HL-60 (cell line): ENCODE results near the gene HRAS.

Experiments used
- GABPA ChIP-seq: IDR thresholded peaks from 2 replicates; pipeline ENCODE4 v1.6.1; 2012; ENCODE audit warnings: low read depth
- POLR2AphosphoS5 ChIP-seq: IDR thresholded peaks from 2 replicates; pipeline ENCODE4 v1.6.1; 2012; ENCODE audit warnings: low read depth
- SPI1 ChIP-seq: IDR thresholded peaks from 2 replicates; pipeline ENCODE4 v1.6.1; 2012; ENCODE audit warnings: low read depth, mild to moderate bottlenecking, borderline replicate concordance
- TF ChIP-seq, protein P1 (sequence below): IDR thresholded peaks from one replicate; pipeline ENCODE4 v1.5.1; 2011; ENCODE audit warnings: low read length, control low read depth, inconsistent platforms; ENCODE audit not compliant: insufficient read depth
- TF ChIP-seq, protein P2 (sequence below): IDR thresholded peaks from 2 replicates; pipeline ENCODE4 v1.6.1; 2012; ENCODE audit warnings: low read depth; ENCODE audit not compliant: insufficient replicate concordance

DNA sequence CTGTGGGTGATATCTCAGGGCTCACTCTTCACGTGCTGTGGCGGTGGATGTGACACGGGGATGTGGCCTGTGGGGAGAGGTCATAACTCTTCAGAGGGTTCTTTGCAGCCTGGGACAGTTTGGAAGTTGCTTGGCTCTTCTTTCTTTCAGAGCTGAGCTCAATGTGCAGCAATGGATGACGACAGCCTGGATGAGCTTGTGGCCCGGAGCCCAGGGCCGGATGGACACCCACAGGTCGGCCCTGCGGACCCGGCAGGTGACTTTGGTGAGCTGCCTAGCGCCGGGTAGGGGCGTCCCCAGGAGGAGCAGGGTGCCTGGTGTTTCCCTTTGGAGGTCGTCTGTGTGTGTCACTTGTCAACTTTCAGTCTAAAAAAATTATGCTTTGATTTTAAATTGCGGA lies 46.0 kb upstream of the HRAS start:
- TF ChIP-seq, protein P1, sequence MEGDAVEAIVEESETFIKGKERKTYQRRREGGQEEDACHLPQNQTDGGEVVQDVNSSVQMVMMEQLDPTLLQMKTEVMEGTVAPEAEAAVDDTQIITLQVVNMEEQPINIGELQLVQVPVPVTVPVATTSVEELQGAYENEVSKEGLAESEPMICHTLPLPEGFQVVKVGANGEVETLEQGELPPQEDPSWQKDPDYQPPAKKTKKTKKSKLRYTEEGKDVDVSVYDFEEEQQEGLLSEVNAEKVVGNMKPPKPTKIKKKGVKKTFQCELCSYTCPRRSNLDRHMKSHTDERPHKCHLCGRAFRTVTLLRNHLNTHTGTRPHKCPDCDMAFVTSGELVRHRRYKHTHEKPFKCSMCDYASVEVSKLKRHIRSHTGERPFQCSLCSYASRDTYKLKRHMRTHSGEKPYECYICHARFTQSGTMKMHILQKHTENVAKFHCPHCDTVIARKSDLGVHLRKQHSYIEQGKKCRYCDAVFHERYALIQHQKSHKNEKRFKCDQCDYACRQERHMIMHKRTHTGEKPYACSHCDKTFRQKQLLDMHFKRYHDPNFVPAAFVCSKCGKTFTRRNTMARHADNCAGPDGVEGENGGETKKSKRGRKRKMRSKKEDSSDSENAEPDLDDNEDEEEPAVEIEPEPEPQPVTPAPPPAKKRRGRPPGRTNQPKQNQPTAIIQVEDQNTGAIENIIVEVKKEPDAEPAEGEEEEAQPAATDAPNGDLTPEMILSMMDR = no peak
- TF ChIP-seq POLR2AphosphoS5 (no peak), GABPA (no peak), SPI1 (no peak)
- TF ChIP-seq, protein P2, sequence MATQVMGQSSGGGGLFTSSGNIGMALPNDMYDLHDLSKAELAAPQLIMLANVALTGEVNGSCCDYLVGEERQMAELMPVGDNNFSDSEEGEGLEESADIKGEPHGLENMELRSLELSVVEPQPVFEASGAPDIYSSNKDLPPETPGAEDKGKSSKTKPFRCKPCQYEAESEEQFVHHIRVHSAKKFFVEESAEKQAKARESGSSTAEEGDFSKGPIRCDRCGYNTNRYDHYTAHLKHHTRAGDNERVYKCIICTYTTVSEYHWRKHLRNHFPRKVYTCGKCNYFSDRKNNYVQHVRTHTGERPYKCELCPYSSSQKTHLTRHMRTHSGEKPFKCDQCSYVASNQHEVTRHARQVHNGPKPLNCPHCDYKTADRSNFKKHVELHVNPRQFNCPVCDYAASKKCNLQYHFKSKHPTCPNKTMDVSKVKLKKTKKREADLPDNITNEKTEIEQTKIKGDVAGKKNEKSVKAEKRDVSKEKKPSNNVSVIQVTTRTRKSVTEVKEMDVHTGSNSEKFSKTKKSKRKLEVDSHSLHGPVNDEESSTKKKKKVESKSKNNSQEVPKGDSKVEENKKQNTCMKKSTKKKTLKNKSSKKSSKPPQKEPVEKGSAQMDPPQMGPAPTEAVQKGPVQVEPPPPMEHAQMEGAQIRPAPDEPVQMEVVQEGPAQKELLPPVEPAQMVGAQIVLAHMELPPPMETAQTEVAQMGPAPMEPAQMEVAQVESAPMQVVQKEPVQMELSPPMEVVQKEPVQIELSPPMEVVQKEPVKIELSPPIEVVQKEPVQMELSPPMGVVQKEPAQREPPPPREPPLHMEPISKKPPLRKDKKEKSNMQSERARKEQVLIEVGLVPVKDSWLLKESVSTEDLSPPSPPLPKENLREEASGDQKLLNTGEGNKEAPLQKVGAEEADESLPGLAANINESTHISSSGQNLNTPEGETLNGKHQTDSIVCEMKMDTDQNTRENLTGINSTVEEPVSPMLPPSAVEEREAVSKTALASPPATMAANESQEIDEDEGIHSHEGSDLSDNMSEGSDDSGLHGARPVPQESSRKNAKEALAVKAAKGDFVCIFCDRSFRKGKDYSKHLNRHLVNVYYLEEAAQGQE = no peak
